ENCODE measurements around the gene SYT12. TPM values are rescaled to one million over a fixed set of nuclear protein-coding genes. Genes with fewer than 3 reads are reported as not detected.

The SYT12 gene
- total RNA-seq, 1 experiment from 2014 or later = 3.1 TPM

- intact Hi-C loops (cut with micrococcal nuclease; ENCODE audit: unreplicated experiment) = loop anchor here (5.0 to 10.0 kb wide), 4 partner anchors 85 to 303 kb away; no protein-coding TSS in a partner anchor
- BruUV-seq (replicated peaks) = no TSS peak
- TF ChIP-seq EZH2 (IDR thresholded peaks at IDR 0.05; ENCODE audit: borderline replicate concordance, low read depth, low read length, poor library complexity, severe bottlenecking) = no peak
- TF ChIP-seq CTCF (conservative IDR thresholded peaks at IDR 0.05; ENCODE audit: low read depth, low read length) = no peak
- Histone ChIP-seq H3K27ac (ENCODE audit: low read depth, low read length, poor library complexity, severe bottlenecking) (no peak overlapping the region), H3K9me3 (ENCODE audit: low read depth, low read length, poor library complexity, severe bottlenecking) (no peaks in the 10 kb centered on the region), H3K4me1 (ENCODE audit: insufficient read depth, low read length, poor library complexity, severe bottlenecking) (peaks cover 19% of the 10 kb centered on the region), H3K27me3 (replicated peaks; ENCODE audit: insufficient read depth, low read depth, low read length, poor library complexity) (no peaks in the 10 kb centered on the region), H3K36me3 (ENCODE audit: insufficient read depth, low read length, poor library complexity, severe bottlenecking) (no peaks in the 10 kb centered on the region), H3K4me3 (ENCODE audit: low read depth, low read length, poor library complexity, severe bottlenecking) (no peak overlapping the region)
- POLR2A ChIA-PET (ENCODE audit: low non-redundant PET) = no interaction called here
- CTCF ChIA-PET = interaction anchor here (2.2 kb wide), 1 partner anchor 235 kb away, joined by 4 read pairs; no protein-coding TSS in a partner anchor
- DNase-seq (ENCODE audit: low spot score) = no peak
These were observed 59.3 kb downstream of the SYT12 start for GRCh38 chr11:67082071-67082791.

DNA sequence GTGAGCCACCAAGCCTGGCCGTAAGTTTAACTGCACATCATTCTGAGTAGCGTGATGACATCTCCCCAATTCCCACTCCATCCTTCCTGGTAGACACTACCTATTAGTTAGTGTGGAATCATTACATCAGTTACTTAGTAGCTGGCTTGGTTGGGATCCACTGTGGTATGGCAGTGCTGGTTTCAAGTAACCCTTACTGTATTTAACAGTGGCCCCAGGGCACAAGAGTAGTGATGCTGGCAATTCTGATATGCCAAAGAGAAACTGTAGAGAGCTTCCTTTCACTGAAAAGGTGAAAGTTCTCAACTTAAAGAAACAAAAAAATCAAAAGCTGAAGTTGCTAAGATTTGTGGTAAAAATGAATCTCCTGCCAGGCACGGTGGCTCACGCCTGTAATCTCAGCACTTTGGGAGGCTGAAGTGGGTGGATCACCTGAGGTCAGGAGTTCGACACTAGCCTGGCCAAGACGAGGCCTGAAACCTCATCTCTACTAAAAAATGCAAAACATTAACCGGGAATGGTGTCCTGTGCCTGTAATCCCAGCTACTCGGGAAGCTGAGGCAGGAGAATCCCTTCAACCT is 60.9 kb downstream of the SYT12 start:
- Histone ChIP-seq H3K9me3 (ENCODE audit: low read depth, low read length, poor library complexity, severe bottlenecking) (no peaks in the 10 kb centered on the region), H3K4me1 (ENCODE audit: insufficient read depth, low read length, poor library complexity, severe bottlenecking) (peaks cover 4% of the 10 kb centered on the region), H3K36me3 (ENCODE audit: insufficient read depth, low read length, poor library complexity, severe bottlenecking) (no peaks in the 10 kb centered on the region), H3K4me3 (ENCODE audit: low read depth, low read length, poor library complexity, severe bottlenecking) (no peak overlapping the region), H3K27ac (ENCODE audit: low read depth, low read length, poor library complexity, severe bottlenecking) (no peak overlapping the region), H3K27me3 (replicated peaks; ENCODE audit: insufficient read depth, low read depth, low read length, poor library complexity) (no peaks in the 10 kb centered on the region)
- no TSS peak for BruUV-seq (replicated peaks)
- intact Hi-C loops (cut with micrococcal nuclease; ENCODE audit: unreplicated experiment) = loop anchor here (5.0 to 10.0 kb wide), 4 partner anchors 83 to 301 kb away; no protein-coding TSS in a partner anchor
- no peak for TF ChIP-seq EZH2 (IDR thresholded peaks at IDR 0.05; ENCODE audit: borderline replicate concordance, low read depth, low read length, poor library complexity, severe bottlenecking)
- no peak for TF ChIP-seq CTCF (conservative IDR thresholded peaks at IDR 0.05; ENCODE audit: low read depth, low read length)
- ChIA-PET POLR2A (ENCODE audit: low non-redundant PET) (no interaction called here), CTCF (interaction anchor here (2.2 kb wide), 1 partner anchor 233 kb away, joined by 4 read pairs; no protein-coding TSS in a partner anchor)
- DNase-seq (ENCODE audit: low spot score) = no peak

DNA sequence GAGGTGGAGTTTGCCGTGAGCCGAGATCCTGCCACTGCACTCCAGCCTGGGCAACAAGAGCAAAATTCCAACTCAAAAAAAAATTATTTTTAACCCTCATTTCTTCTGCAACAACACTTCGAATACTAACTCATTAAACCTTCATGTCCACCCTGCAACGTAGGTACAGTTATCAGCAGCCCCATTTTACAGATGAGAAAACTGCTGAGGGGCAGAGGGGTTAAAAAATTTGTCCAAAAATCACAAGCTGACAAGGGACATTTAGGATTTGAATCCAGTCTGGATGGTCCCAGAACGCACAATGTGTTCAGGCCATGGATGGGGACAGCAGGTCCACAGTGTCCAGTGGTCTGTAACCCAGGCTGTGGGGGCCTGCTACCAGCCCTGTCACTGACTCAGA is 62.7 kb downstream of the SYT12 start:
- POLR2A ChIA-PET (ENCODE audit: low non-redundant PET) = no interaction called here
- CTCF ChIA-PET = no interaction called here

More for the DNA sequence above, 62.7 kb downstream of the SYT12 start:
- Histone ChIP-seq H3K4me3 (ENCODE audit: low read depth, low read length, poor library complexity, severe bottlenecking) (no peak overlapping the region), H3K27me3 (replicated peaks; ENCODE audit: insufficient read depth, low read depth, low read length, poor library complexity) (no peaks in the 10 kb centered on the region), H3K27ac (ENCODE audit: low read depth, low read length, poor library complexity, severe bottlenecking) (no peak overlapping the region), H3K9me3 (ENCODE audit: low read depth, low read length, poor library complexity, severe bottlenecking) (no peaks in the 10 kb centered on the region), H3K4me1 (ENCODE audit: insufficient read depth, low read length, poor library complexity, severe bottlenecking) (no peaks in the 10 kb centered on the region), H3K36me3 (ENCODE audit: insufficient read depth, low read length, poor library complexity, severe bottlenecking) (no peaks in the 10 kb centered on the region)
- DNase-seq (ENCODE audit: low spot score) = no peak
- intact Hi-C loops (cut with micrococcal nuclease; ENCODE audit: unreplicated experiment) = loop anchor here (10.0 kb wide), 1 partner anchor 299 kb away; no protein-coding TSS in a partner anchor
- no TSS peak for BruUV-seq (replicated peaks)
- no peak for TF ChIP-seq CTCF (conservative IDR thresholded peaks at IDR 0.05; ENCODE audit: low read depth, low read length)
- no peak for TF ChIP-seq EZH2 (IDR thresholded peaks at IDR 0.05; ENCODE audit: borderline replicate concordance, low read depth, low read length, poor library complexity, severe bottlenecking)
